Activated naive CD8-positive, alpha-beta T cell (primary cell): ENCODE results near the gene KLF9.
A peak's percentile ranks its signal among the peaks of the same experiment; 100 is the strongest.

ENCODE experiments used
- H3K27ac Mint-ChIP-seq: one replicate; pipeline ENCODE4 v1.8.0; 2021; ENCODE audit warnings: mixed read lengths
- H3K27me3 Mint-ChIP-seq: one replicate; pipeline ENCODE4 v1.8.0; 2021; ENCODE audit warnings: mixed read lengths
- H3K36me3 Mint-ChIP-seq: one replicate; pipeline ENCODE4 v1.8.0; 2021; ENCODE audit warnings: mixed read lengths
- H3K4me1 Mint-ChIP-seq: one replicate; pipeline ENCODE4 v1.8.0; 2021; ENCODE audit warnings: low read depth, mixed read lengths
- H3K4me3 Mint-ChIP-seq: one replicate; pipeline ENCODE4 v1.8.0; 2021; ENCODE audit warnings: mild to moderate bottlenecking, mixed read lengths
- H3K9me3 Mint-ChIP-seq: one replicate; pipeline ENCODE4 v1.8.0; 2021; ENCODE audit warnings: low read depth, mixed read lengths

The KLF9 gene

GRCh38 chr9:70413799-70414775, at the start of gene KLF9:
Gene KLF9 (minus strand): TSS chr9:70414657. CDS start chr9:70413363, 1,294 bp downstream.
- Mint-ChIP-seq H3K4me3 (peak within 1 kb of the TSS; percentile 99), H3K27ac (peak within 1 kb of the TSS; percentile 100), H3K9me3 (no peaks in the 10 kb centered on the region), H3K36me3 (no peaks in the 10 kb centered on the region), H3K27me3 (no peaks in the 10 kb centered on the region), H3K4me1 (peaks cover 47% of the 10 kb centered on the region)

- H3K4me1 Mint-ChIP-seq = peaks cover 18% of the 10 kb centered on the region
- no peak overlapping the region for H3K27ac Mint-ChIP-seq
- no peaks in the 10 kb centered on the region for H3K27me3 Mint-ChIP-seq
- H3K36me3 Mint-ChIP-seq = no peaks in the 10 kb centered on the region
- H3K4me3 Mint-ChIP-seq = no peak overlapping the region
- no peaks in the 10 kb centered on the region for H3K9me3 Mint-ChIP-seq
Measured at GRCh38 chr9:70463877-70464276, 49.4 kb upstream of the KLF9 start.

GRCh38 chr9:70462300-70462699, 47.8 kb upstream of the KLF9 start:
- peaks cover 13% of the 10 kb centered on the region for H3K4me1 Mint-ChIP-seq
- H3K9me3 Mint-ChIP-seq = no peaks in the 10 kb centered on the region
- no peak overlapping the region for H3K27ac Mint-ChIP-seq
- no peaks in the 10 kb centered on the region for H3K27me3 Mint-ChIP-seq
- no peak overlapping the region for H3K4me3 Mint-ChIP-seq
- no peaks in the 10 kb centered on the region for H3K36me3 Mint-ChIP-seq

- H3K27ac Mint-ChIP-seq = no peak overlapping the region
- no peaks in the 10 kb centered on the region for H3K9me3 Mint-ChIP-seq
- no peaks in the 10 kb centered on the region for H3K4me1 Mint-ChIP-seq
- H3K27me3 Mint-ChIP-seq = no peaks in the 10 kb centered on the region
- no peak overlapping the region for H3K4me3 Mint-ChIP-seq
- no peaks in the 10 kb centered on the region for H3K36me3 Mint-ChIP-seq
Measured at GRCh38 chr9:70457235-70457634, 42.8 kb upstream of the KLF9 start.

- no peaks in the 10 kb centered on the region for H3K36me3 Mint-ChIP-seq
- no peaks in the 10 kb centered on the region for H3K4me1 Mint-ChIP-seq
- no peak overlapping the region for H3K27ac Mint-ChIP-seq
- H3K9me3 Mint-ChIP-seq = no peaks in the 10 kb centered on the region
- H3K27me3 Mint-ChIP-seq = no peaks in the 10 kb centered on the region
- H3K4me3 Mint-ChIP-seq = no peak overlapping the region
Measured at GRCh38 chr9:70455993-70456704, 41.7 kb upstream of the KLF9 start.

- H3K27me3 Mint-ChIP-seq = no peaks in the 10 kb centered on the region
- no peak overlapping the region for H3K4me3 Mint-ChIP-seq
- H3K9me3 Mint-ChIP-seq = no peaks in the 10 kb centered on the region
- no peak overlapping the region for H3K27ac Mint-ChIP-seq
- H3K36me3 Mint-ChIP-seq = no peaks in the 10 kb centered on the region
- H3K4me1 Mint-ChIP-seq = no peaks in the 10 kb centered on the region
Measured at GRCh38 chr9:70452365-70452764, 37.9 kb upstream of the KLF9 start.

GRCh38 chr9:70451765-70452164, 37.3 kb upstream of the KLF9 start:
- H3K27me3 Mint-ChIP-seq = no peaks in the 10 kb centered on the region
- no peak overlapping the region for H3K27ac Mint-ChIP-seq
- no peak overlapping the region for H3K4me3 Mint-ChIP-seq
- no peaks in the 10 kb centered on the region for H3K36me3 Mint-ChIP-seq
- no peaks in the 10 kb centered on the region for H3K9me3 Mint-ChIP-seq
- no peaks in the 10 kb centered on the region for H3K4me1 Mint-ChIP-seq

GRCh38 chr9:70450738-70451137, 36.3 kb upstream of the KLF9 start:
- Mint-ChIP-seq H3K4me1 (no peaks in the 10 kb centered on the region), H3K4me3 (no peak overlapping the region), H3K36me3 (no peaks in the 10 kb centered on the region), H3K27me3 (no peaks in the 10 kb centered on the region), H3K9me3 (no peaks in the 10 kb centered on the region), H3K27ac (no peak overlapping the region)

GRCh38 chr9:70449461-70449860, 35.0 kb upstream of the KLF9 start:
- Mint-ChIP-seq H3K4me3 (no peak overlapping the region), H3K27me3 (no peaks in the 10 kb centered on the region), H3K36me3 (no peaks in the 10 kb centered on the region), H3K9me3 (no peaks in the 10 kb centered on the region), H3K27ac (no peak overlapping the region), H3K4me1 (no peaks in the 10 kb centered on the region)

GRCh38 chr9:70448919-70449318, 34.5 kb upstream of the KLF9 start:
- Mint-ChIP-seq H3K27ac (no peak overlapping the region), H3K36me3 (no peaks in the 10 kb centered on the region), H3K4me1 (no peaks in the 10 kb centered on the region), H3K27me3 (no peaks in the 10 kb centered on the region), H3K4me3 (no peak overlapping the region), H3K9me3 (no peaks in the 10 kb centered on the region)

- Mint-ChIP-seq H3K27me3 (no peaks in the 10 kb centered on the region), H3K9me3 (no peaks in the 10 kb centered on the region), H3K4me1 (peaks cover 3% of the 10 kb centered on the region), H3K36me3 (no peaks in the 10 kb centered on the region), H3K27ac (no peak overlapping the region), H3K4me3 (no peak overlapping the region)
Measured at GRCh38 chr9:70444904-70445303, 30.4 kb upstream of the KLF9 start.

- no peaks in the 10 kb centered on the region for H3K9me3 Mint-ChIP-seq
- no peak overlapping the region for H3K27ac Mint-ChIP-seq
- peaks cover 11% of the 10 kb centered on the region for H3K4me1 Mint-ChIP-seq
- no peaks in the 10 kb centered on the region for H3K36me3 Mint-ChIP-seq
- no peaks in the 10 kb centered on the region for H3K27me3 Mint-ChIP-seq
- H3K4me3 Mint-ChIP-seq = no peak overlapping the region
Measured at GRCh38 chr9:70442328-70442848, 27.9 kb upstream of the KLF9 start.

GRCh38 chr9:70441622-70442021, 27.2 kb upstream of the KLF9 start:
- H3K27ac Mint-ChIP-seq = no peak overlapping the region
- no peaks in the 10 kb centered on the region for H3K36me3 Mint-ChIP-seq
- H3K27me3 Mint-ChIP-seq = no peaks in the 10 kb centered on the region
- H3K9me3 Mint-ChIP-seq = no peaks in the 10 kb centered on the region
- H3K4me3 Mint-ChIP-seq = no peak overlapping the region
- peaks cover 13% of the 10 kb centered on the region for H3K4me1 Mint-ChIP-seq

GRCh38 chr9:70439991-70440706, 25.7 kb upstream of the KLF9 start:
- Mint-ChIP-seq H3K36me3 (no peaks in the 10 kb centered on the region), H3K27me3 (no peaks in the 10 kb centered on the region), H3K4me3 (no peak overlapping the region), H3K27ac (no peak overlapping the region), H3K4me1 (peaks cover 13% of the 10 kb centered on the region), H3K9me3 (no peaks in the 10 kb centered on the region)
